ENCODE measurements around the gene TMEM11. TPM values are rescaled to one million over a fixed set of nuclear protein-coding genes. Genes with fewer than 3 reads are reported as not detected.

The TMEM11 gene
- total RNA-seq, 1 donor from 2014 or later: 34.9 TPM

DNA sequence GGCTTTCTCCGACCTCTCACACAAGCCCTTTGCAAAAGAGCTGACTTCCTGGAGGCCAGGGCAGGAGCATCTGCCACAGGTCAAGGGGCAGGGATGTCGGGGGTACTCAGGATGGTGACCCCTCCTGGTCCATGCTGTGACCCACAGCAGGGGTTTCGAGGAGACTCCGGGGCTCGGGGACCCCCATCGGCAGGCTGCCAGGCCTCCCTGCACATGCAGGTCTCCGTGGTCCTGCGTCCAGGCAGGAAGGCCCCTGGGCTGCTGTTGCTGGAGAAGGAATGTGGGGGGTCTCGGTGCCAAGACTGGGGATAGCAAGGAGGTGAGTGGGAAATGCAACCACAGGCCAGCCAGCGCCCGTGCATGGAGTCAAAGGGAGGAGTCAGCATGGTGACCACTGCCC lies 27.6 kb upstream of the TMEM11 start:
- TF ChIP-seq CTCF (conservative IDR thresholded peaks at IDR 0.05; ENCODE audit: low read depth, low read length): no peak
- DNase-seq (ENCODE audit: low read depth): no peak
- H3K4me3 ChIP-seq (ENCODE audit: low read depth, low read length): no peak overlapping the region

- no peak overlapping the region for H3K4me3 ChIP-seq (ENCODE audit: low read depth, low read length)
- no peak for DNase-seq (ENCODE audit: low read depth)
- no peak for TF ChIP-seq CTCF (conservative IDR thresholded peaks at IDR 0.05; ENCODE audit: low read depth, low read length)
Measured at GRCh38 chr17:21240369-21241055, 26.6 kb upstream of the TMEM11 start.

DNA sequence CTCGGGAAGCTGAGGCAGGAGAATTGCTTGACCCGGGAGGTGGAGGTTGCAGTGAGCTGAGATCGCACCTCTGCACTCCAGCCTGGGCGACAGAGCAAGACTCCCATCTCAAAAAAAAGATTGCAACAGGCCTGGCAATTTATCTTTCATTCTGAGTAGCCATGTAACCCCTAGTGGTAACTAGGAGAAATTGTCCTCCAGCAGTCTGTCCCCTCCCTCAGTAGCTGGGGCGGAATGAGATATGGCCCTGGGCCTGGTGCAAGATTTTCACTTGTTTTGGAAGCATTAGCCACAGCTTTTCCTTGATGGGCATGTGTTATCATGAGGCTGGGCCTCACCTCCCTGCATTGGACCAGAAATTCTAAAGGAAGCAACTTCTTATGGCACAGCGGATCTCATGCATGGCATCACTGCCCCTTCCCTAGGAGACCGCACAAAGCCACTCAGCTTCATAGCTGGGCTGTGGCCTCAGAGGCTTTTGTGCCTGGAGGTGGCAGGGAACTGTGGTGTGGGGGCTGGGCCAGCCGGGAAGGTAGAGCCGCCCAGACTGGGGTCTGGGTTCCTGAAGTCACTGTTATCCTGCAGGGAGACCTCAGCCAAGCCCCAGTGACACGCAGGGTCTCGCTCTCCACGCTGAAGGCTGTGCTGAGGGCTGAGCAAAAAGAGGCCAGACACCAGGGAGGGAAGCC lies 25.9 kb upstream of the TMEM11 start:
- no peak for DNase-seq (ENCODE audit: low read depth)
- TF ChIP-seq CTCF (conservative IDR thresholded peaks at IDR 0.05; ENCODE audit: low read depth, low read length): peak; percentile 53
- H3K4me3 ChIP-seq (ENCODE audit: low read depth, low read length): no peak overlapping the region

- DNase-seq (ENCODE audit: low read depth): no peak
- H3K4me3 ChIP-seq (ENCODE audit: low read depth, low read length): no peak overlapping the region
- no peak for TF ChIP-seq CTCF (conservative IDR thresholded peaks at IDR 0.05; ENCODE audit: low read depth, low read length)
Measured at GRCh38 chr17:21235921-21236320, 22.0 kb upstream of the TMEM11 start.

GRCh38 chr17:21233581-21234347 lies 19.8 kb upstream of the TMEM11 start:
- no peak for TF ChIP-seq CTCF (conservative IDR thresholded peaks at IDR 0.05; ENCODE audit: low read depth, low read length)
- no peak for DNase-seq (ENCODE audit: low read depth)
- H3K4me3 ChIP-seq (ENCODE audit: low read depth, low read length): no peak overlapping the region

DNA sequence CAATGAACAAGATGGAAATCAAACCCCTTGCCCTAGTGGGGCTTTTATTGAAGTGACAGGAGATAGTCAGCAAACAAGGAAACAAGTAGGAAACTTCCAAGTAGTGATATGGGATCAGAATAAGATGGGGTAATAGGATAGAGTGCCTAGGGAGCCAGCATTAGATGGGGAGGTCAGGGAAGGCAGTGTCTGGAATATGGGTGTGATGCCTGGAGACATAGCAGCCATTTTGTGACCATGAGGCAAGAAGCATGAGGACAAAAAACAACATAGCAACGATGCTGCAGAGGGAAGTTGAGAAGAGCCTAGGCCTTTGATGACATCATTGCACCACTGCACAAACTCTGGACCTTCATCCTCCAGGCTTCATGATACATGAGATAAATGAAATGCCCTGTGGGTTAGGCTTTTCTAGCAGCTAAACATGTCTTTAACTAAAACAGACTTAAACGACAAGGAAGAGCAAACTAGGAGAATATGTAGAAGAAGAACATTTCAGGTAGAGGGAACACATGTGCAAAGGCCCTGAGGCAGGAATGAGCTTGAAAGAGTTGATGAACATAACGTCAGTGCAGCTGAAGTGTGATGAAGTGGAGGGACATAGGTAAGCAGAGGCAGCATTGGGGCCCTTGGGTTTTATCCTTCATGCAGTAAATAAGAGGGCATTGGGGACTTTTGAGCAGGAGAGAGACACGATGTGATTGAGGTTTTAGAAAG lies 18.2 kb upstream of the TMEM11 start:
- H3K4me3 ChIP-seq (ENCODE audit: low read depth, low read length): no peak overlapping the region
- DNase-seq (ENCODE audit: low read depth): no peak
- no peak for TF ChIP-seq CTCF (conservative IDR thresholded peaks at IDR 0.05; ENCODE audit: low read depth, low read length)

Measured in epithelial cell of proximal tubule (primary cell).